ENCODE measurements around the gene SGMS2.

GRCh38 chr4:107838861-107839565, 14.3 kb downstream of the SGMS2 start:
- no peak for TF ChIP-seq CTCF (IDR thresholded peaks at IDR 0.05 in 8 of 11, conservative IDR thresholded peaks at IDR 0.05 in 3 of 11)
- no peak for TF ChIP-seq POLR2A (IDR thresholded peaks at IDR 0.05)
